Esophagus squamous epithelium (tissue), 4 donors: ENCODE data around the gene CITED1.

ENCODE experiments used
- CTCF ChIP-seq, 6 experiments: fragments of 450-650 bp in 4 of 6; fragments of 200-600 bp in 2 of 6; sonication (generic) in 2 of 6; IDR thresholded peaks; one replicate each; pipeline ENCODE4 v1.5.1; 2016 to 2019; ENCODE audit warnings: antibody characterized with exemption in 6 of 6, mild to moderate bottlenecking in 4 of 6, moderate library complexity in 4 of 6
- POLR2A ChIP-seq, 4 donors: fragments of 450-650 bp; IDR thresholded peaks; one replicate each; pipeline ENCODE4 v1.6.1; 2017; ENCODE audit warnings: antibody characterized with exemption in 4 of 4, mild to moderate bottlenecking in 4 of 4, moderate library complexity in 3 of 4

GRCh38 chrX:72296991-72297390, 8.7 kb downstream of the CITED1 start:
- TF ChIP-seq CTCF (IDR thresholded peaks at IDR 0.05): no peak
- no peak for TF ChIP-seq POLR2A (IDR thresholded peaks at IDR 0.05)
